Sigmoid colon (tissue), 4 donors: ENCODE results near the gene SRPK3.

Source experiments
- POLR2A ChIP-seq, 2 donors: fragments of 450-650 bp; IDR thresholded peaks; one replicate each; pipeline ENCODE4 v1.6.1; 2016; ENCODE audit warnings: antibody characterized with exemption in 2 of 2, mild to moderate bottlenecking in 2 of 2, moderate library complexity in 2 of 2
- POLR2AphosphoS5 ChIP-seq, 4 donors: sonication (generic); formaldehyde crosslinking; IDR thresholded peaks; one replicate each; pipeline ENCODE4 v1.6.1; 2017; ENCODE audit warnings: antibody characterized with exemption in 4 of 4
- TF ChIP-seq, protein P1 (sequence below), 4 experiments: fragments of 450-650 bp in 3 of 4; fragments of 200-600 bp in 1 of 4; IDR thresholded peaks; one replicate each; pipeline ENCODE4 v1.5.1; 2016 to 2019; ENCODE audit warnings: antibody characterized with exemption in 4 of 4, mild to moderate bottlenecking in 3 of 4, moderate library complexity in 2 of 4

DNA sequence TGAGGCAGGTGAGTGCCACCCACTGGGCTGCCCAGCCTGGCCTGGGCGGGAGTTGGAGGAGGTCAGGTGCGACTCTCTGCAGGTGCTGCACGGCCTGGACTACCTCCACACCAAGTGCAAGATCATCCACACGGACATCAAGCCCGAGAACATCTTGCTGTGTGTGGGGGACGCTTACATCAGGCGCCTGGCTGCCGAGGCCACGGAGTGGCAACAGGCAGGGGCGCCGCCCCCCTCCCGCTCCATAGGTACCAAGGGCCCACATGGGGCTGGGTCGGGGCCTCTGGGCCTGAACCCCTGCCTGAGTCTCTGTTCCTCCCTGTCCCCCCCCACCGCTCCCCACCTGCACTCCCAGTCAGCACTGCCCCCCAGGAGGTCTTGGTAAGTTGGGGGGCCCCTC lies 2.0 kb downstream of the SRPK3 start:
- TF ChIP-seq, protein P1, sequence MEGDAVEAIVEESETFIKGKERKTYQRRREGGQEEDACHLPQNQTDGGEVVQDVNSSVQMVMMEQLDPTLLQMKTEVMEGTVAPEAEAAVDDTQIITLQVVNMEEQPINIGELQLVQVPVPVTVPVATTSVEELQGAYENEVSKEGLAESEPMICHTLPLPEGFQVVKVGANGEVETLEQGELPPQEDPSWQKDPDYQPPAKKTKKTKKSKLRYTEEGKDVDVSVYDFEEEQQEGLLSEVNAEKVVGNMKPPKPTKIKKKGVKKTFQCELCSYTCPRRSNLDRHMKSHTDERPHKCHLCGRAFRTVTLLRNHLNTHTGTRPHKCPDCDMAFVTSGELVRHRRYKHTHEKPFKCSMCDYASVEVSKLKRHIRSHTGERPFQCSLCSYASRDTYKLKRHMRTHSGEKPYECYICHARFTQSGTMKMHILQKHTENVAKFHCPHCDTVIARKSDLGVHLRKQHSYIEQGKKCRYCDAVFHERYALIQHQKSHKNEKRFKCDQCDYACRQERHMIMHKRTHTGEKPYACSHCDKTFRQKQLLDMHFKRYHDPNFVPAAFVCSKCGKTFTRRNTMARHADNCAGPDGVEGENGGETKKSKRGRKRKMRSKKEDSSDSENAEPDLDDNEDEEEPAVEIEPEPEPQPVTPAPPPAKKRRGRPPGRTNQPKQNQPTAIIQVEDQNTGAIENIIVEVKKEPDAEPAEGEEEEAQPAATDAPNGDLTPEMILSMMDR (IDR thresholded peaks at IDR 0.05), result no peak
- TF ChIP-seq POLR2A (IDR thresholded peaks at IDR 0.05) (no peak), POLR2AphosphoS5 (IDR thresholded peaks at IDR 0.05) (no peak)
